MCF 10A (cell line): ENCODE measurements around the gene PCNX4. TPM values are rescaled to one million over a fixed set of nuclear protein-coding genes. Genes with fewer than 3 reads are reported as not detected.

Experiments
- BruUV-seq: library from RNA; stranded (reverse); fragments of 400-500 nt; replicated peaks from 2 replicates; lab custom pipeline; 2021; lab: Mats Ljungman, UMichigan
- CTCF ChIA-PET: fragments of 300-600 bp; sonication (Branson Sonifier 250); formaldehyde crosslinking; extraction: SDS; loops from one replicate; lab custom pipeline; 2021; ENCODE audit warnings: antibody characterized with exemption, inconsistent platforms; lab: Yijun Ruan, JAX
- POLR2A ChIA-PET: fragments of 300-600, 350-650 bp; sonication (Branson Sonifier 250); formaldehyde crosslinking; extraction: SDS; loops from one replicate; lab custom pipeline; 2020; ENCODE audit warnings: antibody characterized with exemption, inconsistent platforms; lab: Yijun Ruan, JAX
- DNase-seq: peaks from one replicate; pipeline ENCODE4 v3.0.0-alpha.2; 2018; ENCODE audit not compliant: unreplicated experiment
- H3K27ac Mint-ChIP-seq: one replicate; pipeline ENCODE4 v1.8.0; 2022; ENCODE audit warnings: mild to moderate bottlenecking, low read depth, mixed read lengths; ENCODE audit not compliant: unreplicated experiment
- H3K27me3 Mint-ChIP-seq: one replicate; pipeline ENCODE4 v1.8.0; 2022; ENCODE audit warnings: mixed read lengths; ENCODE audit not compliant: insufficient read depth, unreplicated experiment
- H3K36me3 Mint-ChIP-seq: one replicate; pipeline ENCODE4 v1.8.0; 2022; ENCODE audit warnings: mild to moderate bottlenecking, moderate library complexity, mixed read lengths; ENCODE audit not compliant: insufficient read depth, unreplicated experiment
- H3K4me1 Mint-ChIP-seq: one replicate; pipeline ENCODE4 v1.8.0; 2022; ENCODE audit warnings: mixed read lengths; ENCODE audit not compliant: insufficient read depth, unreplicated experiment
- H3K4me3 Mint-ChIP-seq: one replicate; pipeline ENCODE4 v1.8.0; 2022; ENCODE audit warnings: mild to moderate bottlenecking, moderate library complexity, mixed read lengths; ENCODE audit not compliant: unreplicated experiment
- H3K9me3 Mint-ChIP-seq: one replicate; pipeline ENCODE4 v1.8.0; 2022; ENCODE audit warnings: mixed read lengths; ENCODE audit not compliant: unreplicated experiment
- CTCF ChIP-seq: fragments of 200-600 bp; IDR thresholded peaks from one replicate; pipeline ENCODE4 v1.8.0; 2022; ENCODE audit warnings: antibody characterized with exemption, mild to moderate bottlenecking; ENCODE audit not compliant: unreplicated experiment
- intact Hi-C: fragments of 100-400 bp; cut with micrococcal nuclease; formaldehyde crosslinking; loops from 2 replicates; pipeline ENCODE4 v1.14.1; 2022
- total RNA-seq: library from RNA; stranded (reverse); gene quantifications from 2 replicates; pipeline ENCODE4 v1.2.3, GENCODE V29; 2022

Gene PCNX4
- total RNA-seq, 1 experiment from 2014 or later: 62.8 TPM

- peak; percentile 79 for DNase-seq
- H3K4me1 Mint-ChIP-seq: peaks cover 14% of the 10 kb centered on the region
- POLR2A ChIA-PET: interaction anchor here (0.7 to 6.6 kb wide), 26 partner anchors 8 to 1664 kb away, joined by 3 to 63 read pairs (median 6); partner anchors contain the start of genes PCNX4 and PPM1A
- H3K36me3 Mint-ChIP-seq: peaks cover 17% of the 10 kb centered on the region
- H3K27ac Mint-ChIP-seq: peak within 1 kb of the TSS; percentile 81
- H3K9me3 Mint-ChIP-seq: no peaks in the 10 kb centered on the region
- no TSS peak for BruUV-seq
- CTCF ChIA-PET: interaction anchor here (0.7 to 2.9 kb wide), 29 partner anchors 10 to 1736 kb away, joined by 3 to 23 read pairs (median 5); no protein-coding TSS in a partner anchor
- H3K27me3 Mint-ChIP-seq: no peaks in the 10 kb centered on the region
- TF ChIP-seq CTCF: peak; percentile 52
- intact Hi-C loops: loop anchor here (1.0 to 2.0 kb wide), 4 partner anchors 20 to 200 kb away; no protein-coding TSS in a partner anchor
- H3K4me3 Mint-ChIP-seq: peak within 1 kb of the TSS; percentile 89
Measured at GRCh38 chr14:60164712-60165546, 73.2 kb downstream of the PCNX4 start, which contains the start of gene DHRS7. TSS of gene DHRS7 (minus strand) at chr14:60165398. CDS start at chr14:60165309, 89 bp downstream.

GRCh38 chr14:60165547-60165876 lies 73.8 kb downstream of the PCNX4 start:
- H3K4me1 Mint-ChIP-seq: peaks cover 14% of the 10 kb centered on the region
- CTCF ChIA-PET: interaction anchor here (0.6 to 2.9 kb wide), 31 partner anchors 9 to 1368 kb away, joined by 3 to 23 read pairs (median 4); no protein-coding TSS in a partner anchor
- peak overlapping the region; percentile 54 for H3K27ac Mint-ChIP-seq
- no peak for TF ChIP-seq CTCF
- H3K27me3 Mint-ChIP-seq: no peaks in the 10 kb centered on the region
- POLR2A ChIA-PET: interaction anchor here (0.6 to 6.6 kb wide), 26 partner anchors 9 to 1664 kb away, joined by 3 to 63 read pairs (median 6); partner anchors contain the start of genes PCNX4 and PPM1A
- H3K36me3 Mint-ChIP-seq: peaks cover 17% of the 10 kb centered on the region
- DNase-seq: no peak
- peak overlapping the region; percentile 89 for H3K4me3 Mint-ChIP-seq
- intact Hi-C loops: loop anchor here (1.0 to 2.0 kb wide), 4 partner anchors 19 to 200 kb away; no protein-coding TSS in a partner anchor
- H3K9me3 Mint-ChIP-seq: no peaks in the 10 kb centered on the region
- no TSS peak for BruUV-seq

GRCh38 chr14:60166142-60166541 lies 74.4 kb downstream of the PCNX4 start:
- BruUV-seq: no TSS peak
- no peak for DNase-seq
- POLR2A ChIA-PET: interaction anchor here (0.6 to 6.6 kb wide), 19 partner anchors 9 to 1665 kb away, joined by 3 to 63 read pairs (median 6); partner anchors contain the start of genes PCNX4 and PPM1A
- H3K9me3 Mint-ChIP-seq: no peaks in the 10 kb centered on the region
- no peak for TF ChIP-seq CTCF
- H3K4me1 Mint-ChIP-seq: peaks cover 14% of the 10 kb centered on the region
- H3K36me3 Mint-ChIP-seq: peaks cover 17% of the 10 kb centered on the region
- no peak overlapping the region for H3K4me3 Mint-ChIP-seq
- H3K27ac Mint-ChIP-seq: peak overlapping the region; percentile 54
- intact Hi-C loops: no loop called here
- H3K27me3 Mint-ChIP-seq: no peaks in the 10 kb centered on the region
- CTCF ChIA-PET: interaction anchor here (0.6 to 2.9 kb wide), 26 partner anchors 9 to 1369 kb away, joined by 3 to 23 read pairs (median 5); no protein-coding TSS in a partner anchor

- peaks cover 3% of the 10 kb centered on the region for H3K36me3 Mint-ChIP-seq
- POLR2A ChIA-PET: no interaction called here
- intact Hi-C loops: no loop called here
- BruUV-seq: no TSS peak
- no peak for DNase-seq
- no peak overlapping the region for H3K4me3 Mint-ChIP-seq
- H3K27me3 Mint-ChIP-seq: no peaks in the 10 kb centered on the region
- no peak for TF ChIP-seq CTCF
- CTCF ChIA-PET: interaction anchor here (0.6 to 0.9 kb wide), 2 partner anchors 15 to 592 kb away, joined by 3 to 4 read pairs; no protein-coding TSS in a partner anchor
- H3K9me3 Mint-ChIP-seq: no peaks in the 10 kb centered on the region
- peaks cover 2% of the 10 kb centered on the region for H3K4me1 Mint-ChIP-seq
- H3K27ac Mint-ChIP-seq: no peak overlapping the region
Measured at GRCh38 chr14:60169722-60170121, 78.0 kb downstream of the PCNX4 start.
